Measurements from ENCODE around the gene CORO7.
"Not testable (repeated sequence)": the region's sequence is repeated elsewhere in the genome, so short reads cannot be mapped to it uniquely, and the experiment has no call there.

Gene CORO7

DNA sequence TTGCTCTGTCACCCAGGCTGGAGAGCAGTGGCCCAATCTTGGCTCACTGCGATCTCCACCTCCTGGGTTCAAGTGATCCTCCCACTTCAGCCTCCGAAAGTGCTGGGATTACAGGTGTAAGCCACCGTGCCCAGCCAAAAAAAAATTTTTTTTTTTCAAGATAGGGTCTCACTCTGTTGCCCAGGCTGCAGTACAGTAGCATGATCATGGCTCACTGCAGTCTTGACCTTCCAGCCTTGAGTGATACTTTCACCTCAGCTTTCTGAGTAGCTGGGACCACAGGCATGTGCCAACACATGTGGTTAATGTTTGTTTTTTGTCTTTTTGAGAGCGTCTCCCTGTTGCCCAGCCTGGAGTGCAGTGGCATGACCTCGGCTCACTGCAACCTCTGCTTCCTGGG, 63.6 kb downstream of the CORO7 start:
- Mint-ChIP-seq H3K36me3 (ENCODE audit: low read depth) (peaks cover 5% of the 10 kb centered on the region), H3K9me3 (no peaks in the 10 kb centered on the region), H3K27ac (no peak overlapping the region), H3K27me3 (no peaks in the 10 kb centered on the region), H3K4me1 (ENCODE audit: low read depth) (peaks cover 28% of the 10 kb centered on the region), H3K4me3 (no peak overlapping the region)

- peaks cover 5% of the 10 kb centered on the region for H3K36me3 Mint-ChIP-seq (ENCODE audit: low read depth)
- no peaks in the 10 kb centered on the region for H3K27me3 Mint-ChIP-seq
- H3K9me3 Mint-ChIP-seq = no peaks in the 10 kb centered on the region
- H3K27ac Mint-ChIP-seq = peak overlapping the region; percentile 91
- peaks cover 33% of the 10 kb centered on the region for H3K4me1 Mint-ChIP-seq (ENCODE audit: low read depth)
- H3K4me3 Mint-ChIP-seq = peak overlapping the region; percentile 96
These were observed 64.5 kb downstream of the CORO7 start for GRCh38 chr16:4351880-4352279.

DNA sequence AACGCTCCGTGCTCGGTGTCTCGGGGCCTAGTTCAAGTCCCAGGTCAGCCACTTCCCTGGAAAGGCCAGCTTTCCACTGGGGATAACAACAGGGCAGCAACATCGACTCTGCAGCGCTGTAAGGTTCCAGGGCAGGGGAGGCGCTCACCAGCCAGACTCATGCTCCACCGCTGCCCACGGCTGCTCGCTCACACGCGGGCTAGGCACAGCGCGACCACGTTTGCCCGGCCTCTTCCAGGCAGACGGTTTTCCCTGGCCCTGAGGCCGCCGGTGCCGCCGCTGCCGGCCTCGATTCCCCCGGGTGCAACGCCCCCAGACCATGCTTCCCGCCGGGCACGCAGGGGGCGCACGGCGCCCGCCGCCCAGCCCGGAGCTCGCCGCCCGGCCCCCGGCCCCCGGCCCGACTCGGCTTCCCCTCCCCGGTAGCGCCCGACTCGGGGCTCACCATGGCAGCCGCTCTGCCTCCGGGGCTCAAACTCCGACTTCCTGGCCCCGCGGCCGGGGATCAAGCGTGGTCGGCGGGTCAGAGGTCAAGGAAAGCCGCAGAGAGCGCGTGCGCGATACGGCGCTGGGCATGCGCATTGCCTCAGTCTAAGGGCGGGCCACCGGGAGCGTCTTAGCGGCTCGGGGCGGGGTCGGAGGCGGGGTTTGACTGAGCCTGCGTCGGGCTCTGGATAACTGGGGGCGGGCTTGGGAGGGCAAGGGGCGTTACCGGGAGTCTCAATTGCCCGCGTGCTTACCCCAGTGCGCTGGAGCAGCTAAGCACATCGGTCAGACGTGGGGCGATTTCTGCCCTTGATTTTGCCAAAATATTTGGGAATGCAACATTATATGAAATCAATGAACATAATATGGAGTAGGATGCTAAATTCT, 65.4 kb downstream of the CORO7 start, which contains the start of gene PAM16:
PAM16 (minus strand) TSS at position 535 of the 873 bp plus-strand sequence; CDS start at position 448, 87 bp downstream.
- Mint-ChIP-seq H3K36me3 (ENCODE audit: low read depth) (peaks cover 5% of the 10 kb centered on the region), H3K9me3 (no peaks in the 10 kb centered on the region), H3K4me3 (peak within 1 kb of the TSS; percentile 96), H3K4me1 (ENCODE audit: low read depth) (peaks cover 33% of the 10 kb centered on the region), H3K27ac (peak within 1 kb of the TSS; percentile 91), H3K27me3 (no peaks in the 10 kb centered on the region)

DNA sequence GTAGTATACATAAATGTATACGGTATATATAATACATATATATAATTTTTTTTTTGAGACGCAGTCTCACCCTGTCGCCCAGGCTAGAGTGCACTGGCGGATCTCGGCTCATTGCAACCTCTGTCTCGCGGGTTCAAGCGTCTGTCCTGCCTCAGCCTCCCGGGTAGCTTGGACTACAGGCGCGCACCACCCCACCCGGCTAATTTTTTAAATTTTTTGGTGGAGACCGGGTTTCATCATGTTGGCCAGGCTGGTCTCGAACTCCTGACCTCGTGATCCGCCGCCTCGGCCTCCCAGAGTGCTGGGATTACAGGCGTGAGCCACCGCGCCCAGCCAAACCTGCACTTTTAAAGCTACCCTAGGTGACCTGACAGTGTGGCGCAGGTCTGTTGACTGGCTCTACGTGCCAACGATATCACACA, 66.0 kb downstream of the CORO7 start:
- peaks cover 5% of the 10 kb centered on the region for H3K36me3 Mint-ChIP-seq (ENCODE audit: low read depth)
- H3K9me3 Mint-ChIP-seq = no peaks in the 10 kb centered on the region
- peak overlapping the region; percentile 91 for H3K27ac Mint-ChIP-seq
- peaks cover 33% of the 10 kb centered on the region for H3K4me1 Mint-ChIP-seq (ENCODE audit: low read depth)
- H3K27me3 Mint-ChIP-seq = no peaks in the 10 kb centered on the region
- H3K4me3 Mint-ChIP-seq = peak overlapping the region; percentile 96

- Mint-ChIP-seq H3K4me3 (peak overlapping the region; percentile 65), H3K27me3 (no peaks in the 10 kb centered on the region), H3K27ac (no peak overlapping the region), H3K36me3 (ENCODE audit: low read depth) (peaks cover 5% of the 10 kb centered on the region), H3K9me3 (no peaks in the 10 kb centered on the region), H3K4me1 (ENCODE audit: low read depth) (peaks cover 33% of the 10 kb centered on the region)
These were observed 67.1 kb downstream of the CORO7 start for GRCh38 chr16:4349332-4349731.

- Mint-ChIP-seq H3K27me3 (no peaks in the 10 kb centered on the region), H3K9me3 (no peaks in the 10 kb centered on the region), H3K4me3 (no peak overlapping the region), H3K27ac (no peak overlapping the region), H3K36me3 (ENCODE audit: low read depth) (peaks cover 5% of the 10 kb centered on the region), H3K4me1 (ENCODE audit: low read depth) (peaks cover 33% of the 10 kb centered on the region)
These were observed 68.5 kb downstream of the CORO7 start for GRCh38 chr16:4347765-4348509.

- no peaks in the 10 kb centered on the region for H3K27me3 Mint-ChIP-seq
- H3K27ac Mint-ChIP-seq = peak overlapping the region; percentile 19
- H3K4me1 Mint-ChIP-seq (ENCODE audit: low read depth) = peaks cover 33% of the 10 kb centered on the region
- H3K9me3 Mint-ChIP-seq = no peaks in the 10 kb centered on the region
- H3K36me3 Mint-ChIP-seq (ENCODE audit: low read depth) = peaks cover 5% of the 10 kb centered on the region
- no peak overlapping the region for H3K4me3 Mint-ChIP-seq
These were observed 69.4 kb downstream of the CORO7 start for GRCh38 chr16:4347010-4347409.

- Mint-ChIP-seq H3K27ac (peak overlapping the region; percentile 45), H3K36me3 (ENCODE audit: low read depth) (peaks cover 5% of the 10 kb centered on the region), H3K4me1 (ENCODE audit: low read depth) (peaks cover 25% of the 10 kb centered on the region), H3K27me3 (no peaks in the 10 kb centered on the region), H3K4me3 (no peak overlapping the region), H3K9me3 (no peaks in the 10 kb centered on the region)
These were observed 70.3 kb downstream of the CORO7 start for GRCh38 chr16:4345836-4346781.

DNA sequence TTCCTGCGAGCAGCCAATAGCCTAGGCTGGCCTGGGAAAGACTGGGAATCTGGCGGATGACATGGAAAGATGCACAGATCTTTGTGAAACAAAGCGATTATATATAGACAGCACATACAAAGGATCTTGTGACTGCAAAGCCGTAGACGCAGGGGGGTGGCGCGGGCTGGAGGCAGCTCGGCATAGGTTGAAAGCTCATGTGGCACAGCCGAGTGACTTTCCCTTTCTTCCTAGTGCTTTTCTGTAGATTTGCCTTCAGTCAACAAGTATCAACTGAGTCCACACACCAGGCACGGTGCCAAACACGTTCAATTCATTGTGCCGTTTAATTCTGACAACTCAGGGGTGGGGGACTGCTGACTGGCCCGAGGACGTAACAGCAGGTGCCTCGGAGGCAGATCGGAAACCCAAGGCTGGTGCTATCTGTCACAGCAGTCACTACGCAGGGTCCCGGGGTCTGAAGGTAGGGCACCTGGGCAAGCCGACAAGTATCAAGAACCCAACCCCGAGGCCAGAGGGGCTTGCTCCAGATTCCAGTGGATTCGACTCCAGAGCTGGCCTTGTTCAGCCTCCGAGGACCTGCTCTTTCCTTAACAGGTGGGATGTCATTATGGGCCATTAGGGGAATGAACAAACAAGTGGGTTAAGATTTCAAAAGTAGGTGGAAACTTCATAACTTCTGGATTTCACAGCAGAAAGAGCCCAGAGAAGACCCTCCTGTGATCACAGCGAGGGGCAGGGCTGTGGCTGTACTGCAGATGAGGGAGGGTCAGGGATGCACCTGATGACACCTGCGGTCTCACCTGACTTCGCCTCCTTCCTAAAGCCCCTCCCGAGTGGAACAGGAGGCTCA, 71.2 kb downstream of the CORO7 start:
- Mint-ChIP-seq H3K9me3 (no peaks in the 10 kb centered on the region), H3K27me3 (no peaks in the 10 kb centered on the region), H3K4me3 (no peak overlapping the region), H3K36me3 (ENCODE audit: low read depth) (peaks cover 5% of the 10 kb centered on the region), H3K27ac (no peak overlapping the region), H3K4me1 (ENCODE audit: low read depth) (peaks cover 22% of the 10 kb centered on the region)

DNA sequence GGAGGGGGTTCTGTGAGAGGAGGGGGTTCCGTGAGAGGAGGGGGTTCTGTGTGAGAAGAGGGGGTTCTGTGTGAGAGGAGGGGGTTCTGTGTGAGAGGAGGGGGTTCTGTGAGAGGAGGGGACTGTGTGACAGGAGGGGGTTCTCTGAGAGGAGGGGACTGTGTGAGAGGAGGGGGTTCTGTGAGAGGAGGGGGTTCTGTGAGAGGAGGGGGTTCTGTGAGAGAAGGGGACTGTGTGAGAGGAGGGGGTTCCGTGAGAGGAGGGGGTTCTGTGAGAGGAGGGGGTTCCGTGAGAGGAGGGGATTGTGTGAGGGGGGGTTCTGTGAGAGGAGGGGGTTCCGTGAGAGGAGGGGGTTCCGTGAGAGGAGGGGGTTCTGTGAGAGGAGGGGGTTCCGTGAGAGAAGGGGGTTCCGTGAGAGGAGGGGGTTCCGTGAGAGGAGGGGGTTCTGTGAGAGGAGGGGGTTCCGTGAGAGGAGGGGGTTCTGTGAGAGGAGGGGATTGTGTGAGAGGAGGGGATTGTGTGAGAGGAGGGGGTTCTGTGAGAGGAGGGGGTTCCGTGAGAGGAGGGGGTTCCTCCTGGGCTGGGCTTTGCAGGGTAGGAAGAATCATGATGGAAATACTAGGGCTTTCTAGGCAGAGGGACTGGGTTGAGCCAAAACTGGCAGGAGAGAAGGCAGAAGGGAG, 72.0 kb downstream of the CORO7 start:
- not testable (repeated sequence) for H3K27me3 Mint-ChIP-seq; H3K36me3 Mint-ChIP-seq (ENCODE audit: low read depth); H3K4me3 Mint-ChIP-seq; H3K9me3 Mint-ChIP-seq; H3K27ac Mint-ChIP-seq
- peaks cover 17% of the 10 kb centered on the region for H3K4me1 Mint-ChIP-seq (ENCODE audit: low read depth)

- no peaks in the 10 kb centered on the region for H3K9me3 Mint-ChIP-seq
- H3K4me1 Mint-ChIP-seq (ENCODE audit: low read depth) = peaks cover 8% of the 10 kb centered on the region
- H3K4me3 Mint-ChIP-seq = no peak overlapping the region
- H3K27ac Mint-ChIP-seq = no peak overlapping the region
- H3K36me3 Mint-ChIP-seq (ENCODE audit: low read depth) = peaks cover under 1% of the 10 kb centered on the region
- no peaks in the 10 kb centered on the region for H3K27me3 Mint-ChIP-seq
These were observed 73.3 kb downstream of the CORO7 start for GRCh38 chr16:4342866-4343744.

DNA sequence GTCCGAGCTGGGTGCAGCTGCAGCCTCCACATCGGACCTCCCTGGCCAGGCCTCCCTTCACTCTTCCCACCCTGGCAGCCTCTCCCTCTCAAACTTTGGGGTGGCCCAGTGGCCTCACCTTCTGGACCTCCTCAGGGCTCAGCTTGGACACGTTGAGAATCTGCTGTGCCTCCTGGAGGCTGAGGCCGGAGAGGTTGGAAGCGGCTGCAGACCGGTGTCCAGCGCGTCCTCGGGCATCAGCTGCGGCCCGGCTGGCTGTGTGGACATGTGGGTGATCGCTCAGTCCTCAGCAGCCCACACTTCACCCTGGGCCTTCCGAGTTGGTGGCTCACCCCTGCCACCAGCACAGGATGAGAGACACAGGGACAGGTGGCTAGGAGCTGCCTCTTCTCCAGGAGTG, 75.1 kb downstream of the CORO7 start:
- H3K4me3 Mint-ChIP-seq = no peak overlapping the region
- no peaks in the 10 kb centered on the region for H3K27me3 Mint-ChIP-seq
- no peak overlapping the region for H3K27ac Mint-ChIP-seq
- no peaks in the 10 kb centered on the region for H3K4me1 Mint-ChIP-seq (ENCODE audit: low read depth)
- no peaks in the 10 kb centered on the region for H3K36me3 Mint-ChIP-seq (ENCODE audit: low read depth)
- no peaks in the 10 kb centered on the region for H3K9me3 Mint-ChIP-seq

- Mint-ChIP-seq H3K9me3 (no peaks in the 10 kb centered on the region), H3K27ac (no peak overlapping the region), H3K4me3 (no peak overlapping the region), H3K36me3 (ENCODE audit: low read depth) (no peaks in the 10 kb centered on the region), H3K27me3 (no peaks in the 10 kb centered on the region), H3K4me1 (ENCODE audit: low read depth) (no peaks in the 10 kb centered on the region)
These were observed 76.0 kb downstream of the CORO7 start for GRCh38 chr16:4340443-4340842.
